ENCODE results near the gene SHISA5.
A peak's percentile ranks its signal among the peaks of the same experiment; 100 is the strongest.
"Not testable (repeated sequence)": the region's sequence is repeated elsewhere in the genome, so short reads cannot be mapped to it uniquely, and the experiment has no call there.

Gene SHISA5

DNA sequence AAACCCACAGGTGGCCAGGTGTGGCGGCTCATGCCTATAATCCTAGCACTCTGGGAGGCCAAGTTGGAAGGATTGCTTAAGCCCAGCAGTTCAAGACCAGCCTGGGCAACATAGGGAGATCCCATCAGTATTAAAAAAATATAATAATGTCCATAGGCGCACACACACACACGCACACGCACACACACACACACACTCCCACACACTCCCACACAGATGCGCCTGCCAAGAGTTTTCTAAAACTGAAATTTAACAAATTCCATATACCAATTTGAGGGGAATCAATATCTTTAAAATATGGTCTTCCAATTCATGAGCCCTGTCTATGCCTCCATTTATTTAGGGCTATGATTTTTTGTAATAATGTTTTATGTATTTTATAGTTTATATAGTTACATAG lies 17.0 kb downstream of the SHISA5 start:
- intact Hi-C loops (cut with DNase I) = no loop called here

GRCh38 chr3:48482822-48483221 lies 21.2 kb downstream of the SHISA5 start:
- intact Hi-C loops (cut with DNase I); DNase-seq: not testable (repeated sequence)

More for the DNA sequence above, 17.0 kb downstream of the SHISA5 start:
- no peak for DNase-seq

DNA sequence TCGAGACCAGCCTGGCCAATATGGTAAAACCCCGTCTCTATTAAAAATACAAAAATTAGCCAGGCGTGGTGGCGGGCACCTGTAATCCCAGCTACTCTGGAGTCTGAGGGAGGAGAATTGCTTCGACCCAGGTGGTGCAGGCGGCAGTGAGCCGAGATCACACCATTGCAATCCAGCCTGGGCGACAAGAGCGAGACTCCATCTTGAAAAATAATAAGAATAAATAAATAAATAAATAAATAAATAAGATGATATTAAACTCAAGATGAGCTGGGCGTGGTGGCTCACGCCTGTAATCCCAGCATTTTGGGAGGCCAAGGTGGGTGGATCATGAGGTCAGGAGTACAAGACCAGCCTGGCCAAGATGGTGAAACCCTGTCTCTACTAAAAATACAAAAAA lies 23.1 kb downstream of the SHISA5 start:
- DNase-seq; intact Hi-C loops (cut with DNase I): not testable (repeated sequence)

DNA sequence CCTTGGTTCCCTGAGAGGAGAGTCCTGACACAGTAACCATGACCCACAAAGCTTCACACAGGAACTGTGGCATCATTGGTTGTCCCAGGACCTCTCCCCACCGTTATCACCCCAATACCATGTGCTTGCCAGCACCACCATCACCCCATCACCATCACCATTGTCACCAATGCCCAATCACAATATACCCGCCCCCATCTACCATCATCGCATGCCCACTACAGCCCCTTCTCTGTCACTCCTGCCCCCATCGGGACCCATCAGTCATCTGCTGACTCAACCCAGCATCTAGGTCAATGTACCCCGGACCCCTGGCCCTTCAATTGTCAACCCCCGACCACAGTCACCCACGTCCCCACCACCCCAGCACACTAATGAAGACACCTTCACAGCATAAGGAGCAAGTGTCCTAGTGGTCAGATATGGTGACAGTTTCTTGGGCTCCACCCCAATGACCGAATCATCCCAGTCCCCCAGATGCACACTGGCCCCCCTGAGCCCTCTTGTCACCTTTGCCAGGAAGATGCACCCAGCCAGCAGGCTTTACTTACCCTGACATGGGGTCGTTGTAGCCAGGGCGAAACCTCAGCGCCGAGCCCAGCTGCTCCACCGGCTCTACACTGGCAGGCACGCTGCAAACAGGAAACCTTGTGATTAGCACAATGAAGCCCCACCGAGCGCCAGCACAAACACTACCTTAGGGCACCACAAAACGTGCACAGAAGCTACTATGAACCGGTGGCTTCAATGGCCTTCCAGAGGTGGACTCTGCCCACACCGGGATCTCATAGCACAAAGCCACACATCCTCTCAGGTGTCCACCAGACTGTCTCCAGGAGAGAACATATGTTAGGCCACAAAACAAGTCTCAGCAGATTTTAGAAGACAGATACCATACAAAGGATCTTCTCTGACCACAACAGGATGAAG lies 25.1 kb downstream of the SHISA5 start:
- no peak for DNase-seq
- intact Hi-C loops (cut with DNase I) = no loop called here

- DNase-seq = no peak
These were observed 25.9 kb downstream of the SHISA5 start for GRCh38 chr3:48477959-48478520.

DNA sequence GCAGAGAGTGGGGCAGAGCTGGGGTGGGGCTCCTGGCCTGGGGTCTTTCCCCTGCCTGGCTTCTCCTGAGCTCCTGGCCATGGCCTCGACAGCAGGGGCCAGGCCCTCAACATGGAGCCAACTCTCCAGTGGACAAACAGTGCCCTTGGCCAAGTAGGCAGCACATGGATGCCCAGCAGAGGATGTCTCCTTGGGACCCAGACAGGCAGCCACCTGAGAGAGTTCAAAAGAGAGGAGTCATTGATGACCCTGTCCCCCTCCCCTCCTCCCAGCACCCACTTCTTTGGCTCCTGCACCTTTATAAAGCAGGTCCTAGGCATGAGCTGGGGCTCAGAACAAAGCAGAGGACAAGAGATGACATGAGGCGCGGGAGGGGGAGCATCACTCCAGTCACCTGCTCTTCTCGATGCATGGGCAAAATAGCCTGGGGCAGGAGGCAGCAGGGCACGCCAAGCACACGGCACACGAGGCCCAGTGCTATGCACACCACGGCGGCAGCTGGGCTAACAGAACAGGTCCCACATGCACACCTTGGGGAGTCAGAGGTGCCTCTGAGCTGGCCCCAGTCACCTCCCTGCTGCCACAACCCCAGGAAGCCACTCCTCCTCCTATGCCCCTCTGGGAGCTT lies 27.4 kb downstream of the SHISA5 start:
- intact Hi-C loops (cut with DNase I) = no loop called here
- DNase-seq = no peak

More at GRCh38 chr3:48477959-48478520, 25.9 kb downstream of the SHISA5 start:
- intact Hi-C loops (cut with DNase I) = no loop called here

DNA sequence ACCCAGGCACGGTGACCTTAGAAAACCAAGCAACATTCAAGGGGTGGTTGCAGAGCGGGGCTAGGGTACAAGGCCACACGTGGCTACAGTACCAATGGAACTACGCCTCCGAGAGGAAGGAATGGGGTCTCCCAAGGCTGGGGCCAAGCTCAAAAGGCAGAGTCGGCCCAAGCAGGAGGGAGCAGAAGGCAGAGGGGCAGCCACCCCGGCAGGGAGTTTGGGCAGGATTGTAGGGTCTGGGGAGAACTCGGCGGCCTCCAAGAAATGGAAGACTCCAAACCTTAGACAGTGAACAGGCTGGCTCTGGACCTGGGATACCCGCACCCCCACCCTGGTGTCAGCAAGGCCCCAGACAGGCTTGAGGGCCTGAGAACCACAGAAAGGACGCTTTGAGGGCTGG lies 28.8 kb downstream of the SHISA5 start:
- DNase-seq = no peak
- intact Hi-C loops (cut with DNase I) = no loop called here

DNA sequence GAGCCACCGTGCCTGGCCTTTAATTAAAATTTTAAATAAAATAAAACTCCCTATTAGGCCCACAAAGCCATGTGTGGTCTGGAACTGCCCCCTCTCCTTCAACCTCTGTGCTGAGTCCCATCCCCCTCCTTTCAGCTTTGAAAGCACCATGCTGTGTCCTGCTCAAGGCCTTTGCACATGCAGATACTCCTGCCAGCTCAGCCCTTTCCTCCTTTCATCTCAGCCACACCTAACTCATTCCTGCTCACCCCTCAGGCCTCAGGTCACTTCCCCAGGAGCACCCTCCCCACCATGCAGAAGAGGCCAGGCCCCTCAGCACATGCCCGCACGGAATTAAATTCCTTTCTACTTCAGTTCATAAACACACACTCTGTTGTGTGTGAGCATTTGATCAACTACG lies 29.4 kb downstream of the SHISA5 start:
- intact Hi-C loops (cut with DNase I) = no loop called here
- no peak for DNase-seq

DNA sequence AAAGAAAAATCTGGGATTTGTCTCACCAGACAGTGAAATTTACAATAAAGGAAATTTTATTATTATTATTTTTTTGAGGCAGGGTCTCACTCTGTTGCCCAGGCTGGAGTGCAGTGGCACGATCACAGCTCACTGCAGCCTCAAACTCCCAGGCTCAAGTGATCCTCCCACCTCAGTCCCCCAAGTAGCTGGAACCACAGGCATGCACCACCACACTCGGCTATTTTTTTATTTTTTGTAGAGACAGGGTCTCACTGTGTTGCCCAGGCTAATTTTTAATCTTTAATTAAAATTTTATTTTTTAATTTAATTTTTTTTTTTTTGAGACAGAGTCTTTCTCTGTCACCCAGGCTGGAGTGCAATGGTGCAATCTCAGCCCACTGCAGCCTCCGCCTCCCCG lies 29.9 kb downstream of the SHISA5 start:
- intact Hi-C loops (cut with DNase I); DNase-seq: not testable (repeated sequence)

- intact Hi-C loops (cut with DNase I) = no loop called here
- no peak for DNase-seq
These were observed 30.4 kb downstream of the SHISA5 start for GRCh38 chr3:48473617-48473952.

DNA sequence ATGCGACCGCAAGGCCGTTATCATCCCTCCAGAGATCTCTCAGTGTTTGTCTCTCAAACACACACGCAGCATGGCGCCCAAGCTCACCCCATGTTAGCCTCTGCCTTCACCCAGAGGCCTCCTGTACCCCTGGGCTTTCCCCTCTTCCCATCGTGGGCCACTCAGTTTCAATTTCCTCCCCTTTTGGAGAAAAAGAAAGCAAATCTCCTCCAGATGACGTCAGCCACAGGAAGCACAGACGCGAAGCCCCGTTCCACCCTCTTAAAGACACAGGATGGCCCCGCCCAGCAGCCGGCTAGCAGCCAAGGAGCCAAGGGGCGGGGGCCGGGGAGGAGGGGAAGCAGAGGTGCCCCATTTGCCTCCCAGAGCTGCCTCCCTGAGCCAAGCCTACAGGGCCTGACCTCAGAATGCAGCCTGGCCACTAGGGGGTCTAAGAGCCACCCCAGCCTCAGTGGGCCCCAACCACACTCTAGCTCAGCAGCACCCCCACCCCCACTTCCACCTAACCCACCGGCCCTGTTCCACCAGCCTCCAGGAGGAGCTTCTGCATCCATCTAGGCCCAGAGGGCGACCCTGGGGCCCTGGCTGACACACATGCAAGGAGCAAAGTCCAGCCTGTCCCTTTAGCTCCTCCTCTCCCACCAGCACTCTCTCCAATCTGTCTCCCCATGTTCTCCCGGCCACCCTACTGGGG lies 30.9 kb downstream of the SHISA5 start:
- intact Hi-C loops (cut with DNase I) = no loop called here
- peak; percentile 73 to 96 (median 88) for DNase-seq

DNA sequence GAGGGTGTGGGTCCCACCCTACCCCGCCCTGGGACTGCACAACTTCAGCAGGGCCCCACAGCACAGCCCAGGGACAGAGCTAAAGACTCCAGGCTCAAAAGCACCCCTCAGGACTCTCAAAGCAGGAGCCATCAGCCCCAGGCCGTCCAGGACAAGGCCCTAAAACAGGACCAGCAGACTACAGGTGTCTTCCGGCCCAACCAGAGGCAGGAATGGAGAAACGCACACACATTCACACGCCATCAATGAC lies 31.4 kb downstream of the SHISA5 start:
- intact Hi-C loops (cut with DNase I) = no loop called here
- peak in 2 of 42 donors; percentile 18 to 26 for DNase-seq

DNA sequence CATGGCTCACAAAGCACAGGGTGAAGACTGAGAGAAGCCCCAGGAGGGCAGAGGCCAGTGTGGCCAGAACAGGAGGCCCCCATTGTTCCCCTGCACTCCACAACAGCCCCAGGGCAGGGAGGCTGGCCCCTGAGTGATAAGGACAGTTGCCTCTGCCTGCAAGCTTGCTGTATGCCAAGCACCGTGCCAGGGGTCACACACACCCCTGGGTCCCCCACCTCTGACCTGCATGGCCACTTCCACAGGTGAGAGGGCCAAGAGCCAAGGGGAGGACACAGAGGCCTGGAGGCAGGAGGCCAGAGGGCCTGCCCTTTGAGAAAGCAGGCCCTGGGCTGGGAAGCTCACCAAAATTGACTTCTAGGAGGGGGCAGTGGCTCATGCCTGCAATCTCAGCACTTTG lies 33.7 kb downstream of the SHISA5 start:
- intact Hi-C loops (cut with DNase I) = no loop called here

GRCh38 chr3:48469046-48469915 lies 34.7 kb downstream of the SHISA5 start:
- DNase-seq = peak in 15 of 42 donors; percentile 8 to 64 (median 43)
- intact Hi-C loops (cut with DNase I) = no loop called here

More for the DNA sequence above, 33.7 kb downstream of the SHISA5 start:
- no peak for DNase-seq

DNA sequence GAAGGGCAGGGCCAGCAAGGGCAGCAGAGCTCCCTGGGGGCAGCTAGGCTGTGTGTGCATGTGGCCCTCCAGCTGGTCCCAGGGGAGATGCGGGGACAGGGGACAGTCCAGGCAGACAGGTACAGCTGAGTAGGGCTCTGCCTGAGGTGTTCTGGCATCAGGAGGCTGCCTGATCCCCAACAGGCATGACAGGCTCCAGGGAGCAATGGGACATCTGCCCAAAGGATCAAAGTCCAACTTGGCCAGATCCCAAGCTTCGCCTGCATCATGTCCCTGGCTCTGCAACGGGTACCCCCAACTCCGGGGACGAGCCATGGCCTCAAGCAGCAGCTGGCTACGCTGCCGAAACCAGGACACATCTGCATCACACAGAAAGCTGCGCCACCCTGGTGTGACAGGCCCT lies 35.6 kb downstream of the SHISA5 start:
- intact Hi-C loops (cut with DNase I) = no loop called here
- DNase-seq = peak in 4 of 42 donors; percentile 7 to 59 (median 28)

GRCh38 chr3:48467473-48468267 lies 36.3 kb downstream of the SHISA5 start:
- DNase-seq = no peak
- intact Hi-C loops (cut with DNase I) = no loop called here

DNA sequence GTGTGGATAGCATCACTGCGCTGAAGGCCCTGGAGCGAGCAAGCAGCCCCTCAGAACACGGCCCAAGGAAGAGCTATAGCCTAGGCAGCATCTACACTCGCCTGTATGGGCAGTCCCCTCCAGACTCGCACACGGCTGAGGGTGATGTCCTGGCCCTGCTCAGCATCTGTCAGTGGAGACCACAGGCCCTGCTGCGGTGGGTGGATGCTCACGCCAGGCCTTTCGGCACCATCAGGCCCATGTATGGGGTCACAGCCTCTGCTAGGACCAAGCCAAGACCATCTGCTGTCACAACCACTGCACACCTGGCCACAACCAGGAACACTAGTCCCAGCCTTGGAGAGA lies 36.9 kb downstream of the SHISA5 start:
- DNase-seq = no peak
- intact Hi-C loops (cut with DNase I) = no loop called here

DNA sequence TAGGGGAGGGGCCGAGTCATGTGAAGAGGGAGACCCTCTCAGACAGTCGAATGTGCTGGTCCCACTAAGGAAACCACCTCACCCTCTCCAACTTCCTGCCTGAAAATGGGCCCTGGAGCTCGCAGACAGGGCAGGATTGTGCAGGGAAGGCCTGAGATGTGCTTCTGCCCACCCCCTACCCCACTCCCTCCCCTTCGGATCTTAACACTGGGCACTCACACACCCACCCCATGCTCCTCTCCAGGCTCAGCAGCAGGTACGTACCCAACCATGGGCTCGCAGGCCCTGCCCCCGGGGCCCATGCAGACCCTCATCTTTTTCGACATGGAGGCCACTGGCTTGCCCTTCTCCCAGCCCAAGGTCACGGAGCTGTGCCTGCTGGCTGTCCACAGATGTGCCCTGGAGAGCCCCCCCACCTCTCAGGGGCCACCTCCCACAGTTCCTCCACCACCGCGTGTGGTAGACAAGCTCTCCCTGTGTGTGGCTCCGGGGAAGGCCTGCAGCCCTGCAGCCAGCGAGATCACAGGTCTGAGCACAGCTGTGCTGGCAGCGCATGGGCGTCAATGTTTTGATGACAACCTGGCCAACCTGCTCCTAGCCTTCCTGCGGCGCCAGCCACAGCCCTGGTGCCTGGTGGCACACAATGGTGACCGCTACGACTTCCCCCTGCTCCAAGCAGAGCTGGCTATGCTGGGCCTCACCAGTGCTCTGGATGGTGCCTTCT lies 37.4 kb downstream of the SHISA5 start:
- intact Hi-C loops (cut with DNase I) = no loop called here

More for the DNA sequence above, 37.4 kb downstream of the SHISA5 start:
- DNase-seq = peak in 5 of 42 donors; percentile 6 to 39 (median 22)
